Measurements from ENCODE around the gene TTR.

The TTR gene

DNA sequence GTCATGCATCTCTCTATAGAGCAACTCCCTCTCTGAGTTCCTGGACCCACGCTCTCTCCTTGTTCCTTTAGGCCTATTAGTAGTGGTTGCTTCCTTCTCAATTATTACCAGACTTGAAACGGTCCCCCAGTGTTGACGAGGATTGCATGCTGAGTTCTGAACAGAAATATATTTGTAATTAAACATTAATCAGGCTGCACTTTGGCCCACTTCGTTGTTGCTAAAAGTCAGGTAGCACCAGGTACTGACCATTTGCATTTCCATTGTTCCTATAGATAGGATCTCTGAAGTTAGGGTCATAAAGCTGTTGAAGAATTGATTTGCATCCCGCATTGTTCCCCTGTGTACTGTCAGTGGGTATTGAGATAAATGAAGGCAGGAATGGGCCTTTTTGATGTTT lies 36.9 kb upstream of the TTR start:
- CTCF ChIA-PET, result interaction anchor here (0.8 to 5.9 kb wide), 9 partner anchors 9 to 422 kb away, joined by 3 to 69 read pairs (median 5); no protein-coding TSS in a partner anchor
- DNase-seq (ENCODE audit: extremely low spot score), result no peak
- TF ChIP-seq, protein P1, sequence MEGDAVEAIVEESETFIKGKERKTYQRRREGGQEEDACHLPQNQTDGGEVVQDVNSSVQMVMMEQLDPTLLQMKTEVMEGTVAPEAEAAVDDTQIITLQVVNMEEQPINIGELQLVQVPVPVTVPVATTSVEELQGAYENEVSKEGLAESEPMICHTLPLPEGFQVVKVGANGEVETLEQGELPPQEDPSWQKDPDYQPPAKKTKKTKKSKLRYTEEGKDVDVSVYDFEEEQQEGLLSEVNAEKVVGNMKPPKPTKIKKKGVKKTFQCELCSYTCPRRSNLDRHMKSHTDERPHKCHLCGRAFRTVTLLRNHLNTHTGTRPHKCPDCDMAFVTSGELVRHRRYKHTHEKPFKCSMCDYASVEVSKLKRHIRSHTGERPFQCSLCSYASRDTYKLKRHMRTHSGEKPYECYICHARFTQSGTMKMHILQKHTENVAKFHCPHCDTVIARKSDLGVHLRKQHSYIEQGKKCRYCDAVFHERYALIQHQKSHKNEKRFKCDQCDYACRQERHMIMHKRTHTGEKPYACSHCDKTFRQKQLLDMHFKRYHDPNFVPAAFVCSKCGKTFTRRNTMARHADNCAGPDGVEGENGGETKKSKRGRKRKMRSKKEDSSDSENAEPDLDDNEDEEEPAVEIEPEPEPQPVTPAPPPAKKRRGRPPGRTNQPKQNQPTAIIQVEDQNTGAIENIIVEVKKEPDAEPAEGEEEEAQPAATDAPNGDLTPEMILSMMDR (IDR thresholded peaks at IDR 0.05; ENCODE audit: control extremely low read depth, extremely low read depth, low read depth, missing control alignments), result no peak
- POLR2A ChIA-PET, result no interaction called here

DNA sequence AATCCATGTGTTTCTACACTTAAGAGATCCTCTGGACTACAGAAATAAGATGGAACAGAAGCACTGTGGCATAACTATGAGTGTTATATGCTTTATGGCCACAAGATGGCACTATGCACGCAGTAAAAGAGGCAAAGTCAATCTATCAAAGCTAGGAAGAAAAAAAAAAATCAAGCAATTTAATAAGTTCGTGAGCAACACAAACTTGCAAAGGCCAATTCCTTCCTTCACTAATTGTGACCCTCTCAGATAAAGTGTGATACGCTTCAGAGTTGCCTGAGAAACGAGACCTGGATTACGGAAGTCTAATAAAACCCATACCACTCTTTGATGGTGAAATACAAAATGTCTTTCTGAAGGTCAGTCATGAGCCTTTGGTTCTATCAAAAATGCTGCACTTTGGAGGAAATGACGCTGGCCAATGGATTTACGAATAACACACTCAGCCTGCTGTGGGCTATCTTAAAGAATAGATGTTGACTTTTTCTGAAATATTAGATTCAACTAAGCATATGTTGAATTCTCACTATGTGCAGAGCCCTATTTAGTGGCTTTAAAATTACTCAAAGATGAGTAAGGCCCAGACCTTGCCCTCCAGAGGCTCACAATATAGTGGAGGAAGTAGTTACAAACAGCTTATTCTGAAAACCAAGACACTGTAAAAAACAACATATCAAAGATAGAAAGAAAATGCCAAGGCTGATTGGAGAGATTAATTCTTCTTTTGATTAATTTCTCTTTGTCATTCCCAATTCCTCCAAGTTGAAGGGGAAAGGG lies 35.5 kb upstream of the TTR start:
- ChIA-PET CTCF (interaction anchor here (0.6 to 5.9 kb wide), 46 partner anchors 9 to 997 kb away, joined by 3 to 69 read pairs (median 3); no protein-coding TSS in a partner anchor), POLR2A (no interaction called here)
- TF ChIP-seq, protein P1 (IDR thresholded peaks at IDR 0.05; ENCODE audit: control extremely low read depth, extremely low read depth, low read depth, missing control alignments), result peak; percentile 68
- peak; percentile 60 for DNase-seq (ENCODE audit: extremely low spot score)

DNA sequence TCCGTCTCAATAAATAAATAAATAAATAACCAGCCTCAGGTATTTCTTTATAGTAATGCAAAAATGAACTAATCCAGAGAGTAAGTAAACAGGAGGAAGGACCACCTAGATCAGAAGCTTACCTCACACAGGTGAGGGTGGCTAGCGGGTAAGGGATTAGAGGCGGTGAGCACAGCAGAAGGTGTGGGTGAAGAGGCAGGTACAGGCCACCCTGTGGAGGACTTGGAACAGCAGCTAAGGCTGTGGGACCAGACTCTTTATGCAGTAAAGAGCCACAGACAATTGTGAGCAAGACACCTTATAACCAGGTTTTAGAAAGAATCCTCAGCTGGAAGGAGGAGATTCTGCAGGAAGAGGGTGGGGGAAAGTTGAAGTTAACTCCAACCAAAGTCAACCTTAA lies 34.2 kb upstream of the TTR start:
- CTCF ChIA-PET, result interaction anchor here (1.0 to 5.9 kb wide), 10 partner anchors 8 to 419 kb away, joined by 3 to 69 read pairs (median 6); no protein-coding TSS in a partner anchor

DNA sequence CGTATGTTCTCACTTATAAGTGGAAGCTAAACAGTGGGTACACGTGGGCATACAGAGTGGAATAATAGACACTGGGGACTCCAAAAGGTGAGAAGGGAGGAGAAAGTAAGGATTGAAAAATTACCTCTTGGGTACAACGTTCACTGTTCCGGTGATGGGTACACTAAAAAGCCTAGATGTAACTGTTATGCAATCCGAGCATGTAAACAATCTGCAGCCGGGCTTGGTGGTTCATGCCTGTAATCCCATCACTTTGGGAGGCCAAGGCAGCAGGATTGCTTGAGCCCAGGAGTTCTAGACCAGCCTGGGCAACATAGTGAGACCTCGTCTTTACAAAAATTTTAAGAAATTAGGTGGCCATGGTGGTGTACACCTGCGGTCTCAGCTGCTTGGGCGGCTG lies 33.1 kb upstream of the TTR start:
- TF ChIP-seq, protein P1 (IDR thresholded peaks at IDR 0.05; ENCODE audit: control extremely low read depth, extremely low read depth, low read depth, missing control alignments), result no peak
- DNase-seq (ENCODE audit: extremely low spot score), result no peak
- ChIA-PET POLR2A (interaction anchor here (0.7 kb wide), 1 partner anchor 786 kb away, joined by 3 read pairs; no protein-coding TSS in a partner anchor), CTCF (interaction anchor here (5.9 kb wide), 1 partner anchor 165 kb away, joined by 69 read pairs; no protein-coding TSS in a partner anchor)

More for the DNA sequence above, 34.2 kb upstream of the TTR start:
- POLR2A ChIA-PET, result no interaction called here
- TF ChIP-seq, protein P1 (IDR thresholded peaks at IDR 0.05; ENCODE audit: control extremely low read depth, extremely low read depth, low read depth, missing control alignments), result no peak
- no peak for DNase-seq (ENCODE audit: extremely low spot score)

DNA sequence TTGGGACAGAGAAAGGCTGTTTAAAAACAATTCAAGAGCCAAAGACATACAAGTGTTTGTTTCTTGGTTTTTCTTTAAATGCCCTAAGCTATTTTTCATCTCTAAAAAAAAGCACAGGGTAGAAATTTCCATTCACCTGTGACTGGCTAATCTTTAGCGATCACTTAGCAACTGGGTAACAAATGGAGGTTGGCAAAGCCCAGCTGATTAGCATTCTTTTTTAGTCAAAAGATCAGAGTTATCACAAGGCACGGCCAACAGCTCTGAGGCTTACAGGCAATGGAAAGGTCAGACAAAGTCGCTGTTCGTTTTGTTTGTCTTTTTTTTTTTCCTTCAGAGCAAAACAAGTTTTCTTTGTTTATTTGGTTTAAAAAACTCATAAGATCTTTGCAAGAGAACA lies 29.0 kb upstream of the TTR start:
- TF ChIP-seq, protein P1 (IDR thresholded peaks at IDR 0.05; ENCODE audit: control extremely low read depth, extremely low read depth, low read depth, missing control alignments), result no peak
- ChIA-PET CTCF (interaction anchor here (0.7 to 4.8 kb wide), 15 partner anchors 10 to 593 kb away, joined by 3 to 16 read pairs (median 5); no protein-coding TSS in a partner anchor), POLR2A (no interaction called here)
- no peak for DNase-seq (ENCODE audit: extremely low spot score)

DNA sequence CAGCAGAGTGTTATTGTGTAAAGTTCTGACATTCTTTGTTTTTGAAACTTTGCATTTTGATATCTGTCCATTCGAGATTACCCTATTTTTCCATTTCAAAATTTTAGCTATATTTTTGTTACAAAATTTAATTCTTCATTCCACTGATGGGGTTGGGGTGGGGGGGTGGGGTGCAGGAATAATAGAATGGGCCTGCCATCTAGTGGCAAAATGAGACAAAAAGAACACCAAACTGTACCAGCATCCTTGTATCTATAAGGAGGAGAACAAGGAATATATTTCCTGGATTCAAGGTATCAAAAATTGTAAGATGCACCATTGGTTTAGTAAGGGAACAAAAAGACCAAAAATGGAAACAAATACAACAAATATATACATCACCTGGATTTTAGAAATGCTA lies 27.9 kb upstream of the TTR start:
- ChIA-PET POLR2A (no interaction called here), CTCF (interaction anchor here (0.7 to 4.8 kb wide), 19 partner anchors 8 to 1689 kb away, joined by 3 to 16 read pairs (median 4); no protein-coding TSS in a partner anchor)
- TF ChIP-seq, protein P1 (IDR thresholded peaks at IDR 0.05; ENCODE audit: control extremely low read depth, extremely low read depth, low read depth, missing control alignments), result peak; percentile 7
- peak; percentile 21 for DNase-seq (ENCODE audit: extremely low spot score)
